ENCODE data around the gene AXDND1. TPM values are rescaled to one million over a fixed set of nuclear protein-coding genes. Genes with fewer than 3 reads are reported as not detected.

The AXDND1 gene
- polyA plus RNA-seq, 1 donor from 2014 or later, result 1.1 TPM

DNA sequence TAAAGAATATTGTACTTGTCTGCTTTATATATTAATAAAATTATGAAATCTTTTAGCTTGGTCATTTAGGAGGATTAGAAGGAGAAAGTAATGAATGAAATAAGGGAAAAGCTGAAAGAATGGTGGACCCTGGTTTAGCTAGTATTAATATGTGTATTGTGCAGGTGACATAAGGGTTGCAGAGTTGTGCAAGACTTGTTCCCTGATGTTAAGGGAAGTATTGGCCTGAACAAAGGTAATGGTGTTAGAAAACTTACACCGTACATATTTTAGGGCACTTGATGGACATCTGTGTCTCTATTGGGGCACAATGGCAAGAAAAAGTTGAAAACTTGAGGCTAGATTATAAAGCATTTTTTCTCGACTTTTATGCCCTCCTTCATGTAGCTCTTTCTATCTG, 39.9 kb upstream of the AXDND1 start:
- TF ChIP-seq, protein P1, sequence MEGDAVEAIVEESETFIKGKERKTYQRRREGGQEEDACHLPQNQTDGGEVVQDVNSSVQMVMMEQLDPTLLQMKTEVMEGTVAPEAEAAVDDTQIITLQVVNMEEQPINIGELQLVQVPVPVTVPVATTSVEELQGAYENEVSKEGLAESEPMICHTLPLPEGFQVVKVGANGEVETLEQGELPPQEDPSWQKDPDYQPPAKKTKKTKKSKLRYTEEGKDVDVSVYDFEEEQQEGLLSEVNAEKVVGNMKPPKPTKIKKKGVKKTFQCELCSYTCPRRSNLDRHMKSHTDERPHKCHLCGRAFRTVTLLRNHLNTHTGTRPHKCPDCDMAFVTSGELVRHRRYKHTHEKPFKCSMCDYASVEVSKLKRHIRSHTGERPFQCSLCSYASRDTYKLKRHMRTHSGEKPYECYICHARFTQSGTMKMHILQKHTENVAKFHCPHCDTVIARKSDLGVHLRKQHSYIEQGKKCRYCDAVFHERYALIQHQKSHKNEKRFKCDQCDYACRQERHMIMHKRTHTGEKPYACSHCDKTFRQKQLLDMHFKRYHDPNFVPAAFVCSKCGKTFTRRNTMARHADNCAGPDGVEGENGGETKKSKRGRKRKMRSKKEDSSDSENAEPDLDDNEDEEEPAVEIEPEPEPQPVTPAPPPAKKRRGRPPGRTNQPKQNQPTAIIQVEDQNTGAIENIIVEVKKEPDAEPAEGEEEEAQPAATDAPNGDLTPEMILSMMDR (IDR thresholded peaks at IDR 0.05; ENCODE audit: poor library complexity, severe bottlenecking), result no peak
- no peak for TF ChIP-seq RAD21 (conservative IDR thresholded peaks at IDR 0.05)
- TF ChIP-seq MXI1 (conservative IDR thresholded peaks at IDR 0.05; ENCODE audit: poor library complexity, severe bottlenecking), result no peak
- TF ChIP-seq POLR2AphosphoS5 (IDR thresholded peaks at IDR 0.05), result no peak
- no peak for TF ChIP-seq EZH2 (IDR thresholded peaks at IDR 0.05; ENCODE audit: borderline replicate concordance, insufficient read depth, low read length, poor library complexity, severe bottlenecking)
- no peak for TF ChIP-seq SMC3 (conservative IDR thresholded peaks at IDR 0.05; ENCODE audit: poor library complexity)
- TF ChIP-seq EP300 (conservative IDR thresholded peaks at IDR 0.05; ENCODE audit: poor library complexity, severe bottlenecking), result no peak
- TF ChIP-seq TAF1 (IDR thresholded peaks at IDR 0.05; ENCODE audit: low read depth), result no peak
- TF ChIP-seq, protein P2, sequence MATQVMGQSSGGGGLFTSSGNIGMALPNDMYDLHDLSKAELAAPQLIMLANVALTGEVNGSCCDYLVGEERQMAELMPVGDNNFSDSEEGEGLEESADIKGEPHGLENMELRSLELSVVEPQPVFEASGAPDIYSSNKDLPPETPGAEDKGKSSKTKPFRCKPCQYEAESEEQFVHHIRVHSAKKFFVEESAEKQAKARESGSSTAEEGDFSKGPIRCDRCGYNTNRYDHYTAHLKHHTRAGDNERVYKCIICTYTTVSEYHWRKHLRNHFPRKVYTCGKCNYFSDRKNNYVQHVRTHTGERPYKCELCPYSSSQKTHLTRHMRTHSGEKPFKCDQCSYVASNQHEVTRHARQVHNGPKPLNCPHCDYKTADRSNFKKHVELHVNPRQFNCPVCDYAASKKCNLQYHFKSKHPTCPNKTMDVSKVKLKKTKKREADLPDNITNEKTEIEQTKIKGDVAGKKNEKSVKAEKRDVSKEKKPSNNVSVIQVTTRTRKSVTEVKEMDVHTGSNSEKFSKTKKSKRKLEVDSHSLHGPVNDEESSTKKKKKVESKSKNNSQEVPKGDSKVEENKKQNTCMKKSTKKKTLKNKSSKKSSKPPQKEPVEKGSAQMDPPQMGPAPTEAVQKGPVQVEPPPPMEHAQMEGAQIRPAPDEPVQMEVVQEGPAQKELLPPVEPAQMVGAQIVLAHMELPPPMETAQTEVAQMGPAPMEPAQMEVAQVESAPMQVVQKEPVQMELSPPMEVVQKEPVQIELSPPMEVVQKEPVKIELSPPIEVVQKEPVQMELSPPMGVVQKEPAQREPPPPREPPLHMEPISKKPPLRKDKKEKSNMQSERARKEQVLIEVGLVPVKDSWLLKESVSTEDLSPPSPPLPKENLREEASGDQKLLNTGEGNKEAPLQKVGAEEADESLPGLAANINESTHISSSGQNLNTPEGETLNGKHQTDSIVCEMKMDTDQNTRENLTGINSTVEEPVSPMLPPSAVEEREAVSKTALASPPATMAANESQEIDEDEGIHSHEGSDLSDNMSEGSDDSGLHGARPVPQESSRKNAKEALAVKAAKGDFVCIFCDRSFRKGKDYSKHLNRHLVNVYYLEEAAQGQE (IDR thresholded peaks at IDR 0.05; ENCODE audit: borderline replicate concordance), result no peak
- no peaks in the 10 kb centered on the region for H3K27me3 ChIP-seq (ENCODE audit: insufficient read depth, low read depth, low read length)
- H2AFZ ChIP-seq (ENCODE audit: low read depth, low read length), result no peak overlapping the region
- H3F3A ChIP-seq (ENCODE audit: insufficient read depth, low read length, poor library complexity, severe bottlenecking), result no peaks in the 10 kb centered on the region
- H4K20me1 ChIP-seq (ENCODE audit: insufficient read depth), result no peaks in the 10 kb centered on the region
- no peak overlapping the region for H3K4me3 ChIP-seq (ENCODE audit: low read length)
- H3K9me3 ChIP-seq (ENCODE audit: low read length), result no peaks in the 10 kb centered on the region
- H3K4me2 ChIP-seq (ENCODE audit: low read length), result no peak overlapping the region
- no peak overlapping the region for H3K27ac ChIP-seq (ENCODE audit: low read length)
- no peaks in the 10 kb centered on the region for H3K79me2 ChIP-seq (replicated peaks; ENCODE audit: insufficient read depth, low read length)
- no peaks in the 10 kb centered on the region for H3K36me3 ChIP-seq (ENCODE audit: insufficient read depth, low read length)
- no peaks in the 10 kb centered on the region for H3K9me2 ChIP-seq (ENCODE audit: insufficient read depth, low read length)
- no peak overlapping the region for H3K9ac ChIP-seq (ENCODE audit: low read length)

DNA sequence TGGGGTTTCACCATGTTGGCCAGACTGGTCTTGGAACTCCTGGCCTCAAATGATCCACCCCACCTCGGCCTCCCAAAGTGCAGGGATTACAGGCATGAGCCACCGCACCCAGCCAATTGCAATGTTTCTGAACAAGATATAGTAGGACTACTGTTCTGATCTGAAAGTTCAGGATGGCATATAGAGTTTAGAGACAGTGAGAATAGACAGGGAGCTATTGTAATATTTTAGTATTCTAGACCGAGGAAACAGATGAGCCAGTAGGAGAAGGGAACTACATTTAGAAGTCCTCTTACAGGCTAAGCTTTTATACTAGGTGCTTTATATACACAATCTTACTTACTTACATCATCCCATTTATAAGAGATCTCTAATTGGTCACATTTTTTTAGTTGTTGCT, 39.0 kb upstream of the AXDND1 start:
- Histone ChIP-seq H3K27me3 (ENCODE audit: insufficient read depth, low read depth, low read length) (no peaks in the 10 kb centered on the region), H3F3A (ENCODE audit: insufficient read depth, low read length, poor library complexity, severe bottlenecking) (no peaks in the 10 kb centered on the region), H4K20me1 (ENCODE audit: insufficient read depth) (no peaks in the 10 kb centered on the region), H3K9me3 (ENCODE audit: low read length) (no peaks in the 10 kb centered on the region), H3K9ac (ENCODE audit: low read length) (no peak overlapping the region), H3K27ac (ENCODE audit: low read length) (no peak overlapping the region), H3K79me2 (replicated peaks; ENCODE audit: insufficient read depth, low read length) (no peaks in the 10 kb centered on the region), H2AFZ (ENCODE audit: low read depth, low read length) (no peak overlapping the region), H3K4me2 (ENCODE audit: low read length) (no peak overlapping the region), H3K36me3 (ENCODE audit: insufficient read depth, low read length) (no peaks in the 10 kb centered on the region), H3K9me2 (ENCODE audit: insufficient read depth, low read length) (no peaks in the 10 kb centered on the region), H3K4me3 (ENCODE audit: low read length) (no peak overlapping the region)
- TF ChIP-seq EP300 (conservative IDR thresholded peaks at IDR 0.05; ENCODE audit: poor library complexity, severe bottlenecking), result no peak
- no peak for TF ChIP-seq SMC3 (conservative IDR thresholded peaks at IDR 0.05; ENCODE audit: poor library complexity)
- TF ChIP-seq EZH2 (IDR thresholded peaks at IDR 0.05; ENCODE audit: borderline replicate concordance, insufficient read depth, low read length, poor library complexity, severe bottlenecking), result no peak
- TF ChIP-seq RAD21 (conservative IDR thresholded peaks at IDR 0.05), result no peak
- no peak for TF ChIP-seq MXI1 (conservative IDR thresholded peaks at IDR 0.05; ENCODE audit: poor library complexity, severe bottlenecking)

Data from neural cell (in vitro differentiated cells).